Heart left ventricle (tissue), 16 donors: ENCODE data around the gene SPAG17. TPM values are rescaled to one million over a fixed set of nuclear protein-coding genes. Genes with fewer than 3 reads are reported as not detected.

Experiments
- ATAC-seq, 4 donors: fragments of 200-7000 bp; cut with Tn5 transposase; one replicate each; pipeline ENCODE4 v1.9.1; 2020 to 2022; ENCODE audit warnings: moderate library complexity in 4 of 4, mild to moderate bottlenecking in 3 of 4, moderate number of reproducible peaks in 1 of 4
- DNase-seq, 5 donors: peaks; one replicate each; pipeline ENCODE4 v3.0.0-alpha.2; 2020
- H3K27ac ChIP-seq, 12 donors: fragments of 200-600 bp; sonication (generic) in 4 of 12; one replicate each; pipeline versions ENCODE4 v1.5.0 to v1.8.0; 2016 to 2022; ENCODE audit warnings: mild to moderate bottlenecking in 2 of 12
- H3K27me3 ChIP-seq, 9 donors: fragments of 200-600 bp; sonication (generic) in 2 of 9; one replicate each; pipeline versions ENCODE4 v1.5.1 to v1.8.0; 2016 to 2022; ENCODE audit warnings: mild to moderate bottlenecking in 3 of 9
- H3K36me3 ChIP-seq, 9 donors: fragments of 200-600 bp; sonication (generic) in 2 of 9; one replicate each; pipeline versions ENCODE4 v1.5.0 to v1.8.0; 2018 to 2022; ENCODE audit warnings: mild to moderate bottlenecking in 2 of 9
- H3K4me1 ChIP-seq, 12 donors: fragments of 200-600 bp; sonication (generic) in 4 of 12; one replicate each; pipeline versions ENCODE4 v1.5.0 to v1.8.0; 2016 to 2022; ENCODE audit warnings: mild to moderate bottlenecking in 3 of 12
- H3K4me3 ChIP-seq, 12 donors: fragments of 200-600 bp; sonication (generic) in 4 of 12; one replicate each; pipeline versions ENCODE4 v1.5.0 to v1.8.0; 2017 to 2022; ENCODE audit warnings: mild to moderate bottlenecking in 9 of 12, moderate library complexity in 4 of 12
- H3K9me3 ChIP-seq, 12 donors: fragments of 200-600 bp; sonication (generic) in 4 of 12; one replicate each; pipeline versions ENCODE4 v1.5.0 to v1.8.0; 2016 to 2022; ENCODE audit warnings: mild to moderate bottlenecking in 1 of 12
- CTCF ChIP-seq, 12 donors: fragments of 200-600 bp; sonication (generic) in 4 of 12; IDR thresholded peaks; one replicate each; pipeline versions ENCODE4 v1.5.0 to v1.8.0; 2018 to 2022; ENCODE audit warnings: antibody characterized with exemption in 12 of 12, mild to moderate bottlenecking in 5 of 12
- POLR2A ChIP-seq, 2 donors: fragments of 450-650 bp; IDR thresholded peaks; one replicate each; pipeline ENCODE4 v1.6.1; 2017; ENCODE audit warnings: antibody characterized with exemption in 2 of 2, mild to moderate bottlenecking in 2 of 2, moderate library complexity in 2 of 2
- WGBS, 4 donors: extraction: QIAGEN DNeasy Blood & Tissue Kit in 2 of 4; methylation state at CpG; one replicate each; pipeline versions ENCODE4 v1.1.5 to v1.1.7; 2013 to 2018; 5-methylcytosine and 5-hydroxymethylcytosine counted together
- intact Hi-C, 10 donors: fragments of 100-400 bp; cut with DNase I; formaldehyde crosslinking; loops; one replicate each; pipeline versions ENCODE4 v1.11.1 to v1.14.2; 2022
- polyA plus RNA-seq, 2 donors: library from polyadenylated mRNA; stranded (reverse); fragments of 200-250 nt; gene quantifications; one replicate each; pipeline ENCODE4 v1.2.3, GENCODE V29; 2013
- total RNA-seq, 9 donors: library from RNA; depleted of rRNA in 2 of 9; stranded (reverse); fragments of >200 nt in 2 of 9; fragmentation: NEBNext Ultra II Directional in 3 of 9; extraction: Animal tissue kit (Norgen Biotek cat#: 25700) in 3 of 9; gene quantifications; one replicate each; pipeline versions ENCODE4 v1.1.0 to v1.2.4, GENCODE V29; 2016 to 2023
- donor health status: ischemic (EF 13 %, LVEDD 7.1; RV severe dilation, severe dysfunction).
- donor health status: healthy with polysubstance abuse.
- donor health status: DM: no; HTN: yes; CAD: no.
- donor health status: DM: no; HTN: no; CAD: no.
- donor health status: ischemic (EF 25% LVEDD 6.9; RV normal size, moderate dysfunction).
- donor health status: ischemic (EF 25% LVEDD 5.7; RV mildly dilated, moderate dysfunction).
- donor health status: healthy.
- donor health status: DM: yes; HTN: yes; CAD: no.
- donor health status: ischemic (EF 35%, LVEDD 5.7; RV mildly dilated, moderate dysfunction).
- donor health status: nonischemic (EF 11% LVEDD 7.7; RV severe dilation, severe dysfunction).
- donor health status: DM: yes; HTN: yes; CAD: no.
- donor health status: PGD.
- donor health status: ischemic (EF 29% LVEDD 5.4; RV normal size, mild dysfunction).
- donor health status: nonischemic (EF 23%, LVEDD 6.1; RV moderate dilation, normal function).

SPAG17 gene
- total and polyA plus RNA-seq, 11 donors: 0.38 to 0.48 TPM; not detected in 9

GRCh38 chr1:117930484-117930883 lies 254.5 kb downstream of the SPAG17 start:
- H3K4me3 ChIP-seq: peak overlapping the region in 10 of 12 donors; percentile 79 to 96 (median 92)
- peak overlapping the region in 3 of 12 donors; percentile 83 to 95 (median 88) for H3K27ac ChIP-seq
- ATAC-seq (no peak), DNase-seq (no peak)
- 4 to 8% (median 7%) methylated on average over 6 of the region's 6 CpGs for WGBS, 4 donors
- intact Hi-C loops: no loop called here
- TF ChIP-seq CTCF (IDR thresholded peaks at IDR 0.05) (no peak), POLR2A (IDR thresholded peaks at IDR 0.05) (no peak)
- peaks cover 5 to 53% (median 23%) of the 10 kb centered on the region in 12 donors for H3K4me1 ChIP-seq
- H3K9me3 ChIP-seq: no peaks in the 10 kb centered on the region
- H3K36me3 ChIP-seq: peaks cover 0 to 25% (median 15%) of the 10 kb centered on the region in 9 donors
- no peaks in the 10 kb centered on the region for H3K27me3 ChIP-seq

- Histone ChIP-seq H3K27me3 (no peaks in the 10 kb centered on the region), H3K27ac (peak overlapping the region in 8 of 12 donors; percentile 80 to 95 (median 86)), H3K4me1 (peaks cover 5 to 56% (median 23%) of the 10 kb centered on the region in 12 donors), H3K4me3 (peak overlapping the region; percentile 58 to 96 (median 91)), H3K9me3 (no peaks in the 10 kb centered on the region), H3K36me3 (peaks cover 0 to 21% (median 11%) of the 10 kb centered on the region in 9 donors)
- intact Hi-C loops: no loop called here
- TF ChIP-seq CTCF (IDR thresholded peaks at IDR 0.05) (no peak), POLR2A (IDR thresholded peaks at IDR 0.05) (no peak)
- ATAC-seq (no peak), DNase-seq (no peak)
- 1 to 2% (median 2%) methylated on average over 12 of the region's 12 CpGs for WGBS, 4 donors
These were observed 254.9 kb downstream of the SPAG17 start for GRCh38 chr1:117930173-117930447.

- H3K36me3 ChIP-seq: peaks cover 0 to 15% (median 6%) of the 10 kb centered on the region in 9 donors
- peak within 1 kb of the TSS; percentile 61 to 95 (median 86) for H3K27ac ChIP-seq
- intact Hi-C loops: no loop called here
- TF ChIP-seq CTCF (IDR thresholded peaks at IDR 0.05) (no peak), POLR2A (IDR thresholded peaks at IDR 0.05) (peak in 1 of 2 donors; percentile 69)
- ATAC-seq (peak; percentile 97 to 99 (median 98)), DNase-seq (peak; percentile 96 to 98 (median 97))
- no peaks in the 10 kb centered on the region for H3K9me3 ChIP-seq
- WGBS, 4 donors: 0 to 1% (median 0%) methylated on average over 24 to 64 of the region's 64 CpGs
- peak within 1 kb of the TSS; percentile 58 to 96 (median 91) for H3K4me3 ChIP-seq
- no peaks in the 10 kb centered on the region for H3K27me3 ChIP-seq
- peaks cover 5 to 56% (median 23%) of the 10 kb centered on the region in 12 donors for H3K4me1 ChIP-seq
These were observed 255.5 kb downstream of the SPAG17 start, which contains the start of the genes GDAP2 and WDR3 for GRCh38 chr1:117929343-117930172. TSS of gene GDAP2 (minus strand) at chr1:117929621. CDS start at chr1:117920357, 9,264 bp downstream. TSS of gene WDR3 (plus strand) at chr1:117929739. CDS start at chr1:117933320, 3,581 bp downstream.

GRCh38 chr1:117928881-117929342 lies 256.1 kb downstream of the SPAG17 start:
- H3K27ac ChIP-seq: peak overlapping the region; percentile 61 to 95 (median 86)
- peaks cover 0 to 13% (median 0%) of the 10 kb centered on the region in 9 donors for H3K36me3 ChIP-seq
- H3K27me3 ChIP-seq: no peaks in the 10 kb centered on the region
- ATAC-seq (peak; percentile 66 to 82 (median 76)), DNase-seq (peak; percentile 58 to 74 (median 67))
- H3K4me3 ChIP-seq: peak overlapping the region; percentile 58 to 96 (median 91)
- WGBS, 4 donors: 0 to 1% (median 0%) methylated on average over 21 to 24 of the region's 24 CpGs
- H3K4me1 ChIP-seq: peaks cover 5 to 56% (median 23%) of the 10 kb centered on the region in 12 donors
- TF ChIP-seq CTCF (IDR thresholded peaks at IDR 0.05): peak in 2 of 12 donors; percentile 21 to 34
- TF ChIP-seq POLR2A (IDR thresholded peaks at IDR 0.05): no peak
- no peaks in the 10 kb centered on the region for H3K9me3 ChIP-seq
- intact Hi-C loops: no loop called here
